ENCODE measurements around the gene ZNF320. TPM values are rescaled to one million over a fixed set of nuclear protein-coding genes. Genes with fewer than 3 reads are reported as not detected.
A peak's percentile ranks its signal among the peaks of the same experiment; 100 is the strongest.

The ZNF320 gene
- total RNA-seq, 2 experiments from 2014 or later = 8.0 to 16.1 TPM

DNA sequence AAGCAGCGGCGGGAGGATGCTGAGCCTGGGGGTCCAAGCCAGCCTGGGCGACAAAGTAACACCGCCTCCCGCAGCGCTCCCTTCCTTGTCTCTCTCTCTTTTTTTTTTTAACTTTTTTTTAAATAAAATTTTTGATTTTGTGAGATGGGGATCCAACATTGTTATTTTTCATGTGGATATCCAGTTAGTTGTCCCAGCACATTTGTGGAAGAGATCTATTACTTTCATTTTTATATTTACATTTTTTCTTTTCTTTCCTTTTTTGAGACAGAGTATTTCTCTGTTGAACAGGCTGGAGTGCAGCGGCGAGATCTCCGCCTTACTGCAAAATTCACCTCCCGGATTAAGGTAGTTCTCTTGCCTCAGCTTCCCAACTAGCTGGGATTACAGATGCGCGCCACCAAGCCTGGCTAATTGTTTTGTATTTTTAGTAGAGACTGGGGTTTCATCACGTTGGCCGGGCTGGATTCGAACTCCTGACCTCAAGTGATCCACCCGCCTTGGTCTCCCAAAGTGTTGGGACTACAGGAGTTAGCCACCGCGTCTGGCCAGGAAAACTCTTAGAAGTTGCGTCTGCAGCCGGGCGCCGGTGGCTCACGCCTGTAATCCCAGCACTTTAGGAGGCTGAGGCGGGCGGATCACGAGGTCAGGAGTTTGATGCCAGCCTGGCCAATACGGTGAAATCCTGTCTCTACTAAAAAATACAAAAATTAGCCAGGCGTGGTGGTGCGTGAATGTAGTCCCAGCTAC is 45.9 kb upstream of the ZNF320 start:
- POLR2A ChIA-PET = interaction anchor here (0.6 kb wide), 2 partner anchors 45 to 733 kb away, joined by 3 read pairs; no protein-coding TSS in a partner anchor
- Histone ChIP-seq H2AFZ (ENCODE audit: low read length) (peak overlapping the region; percentile 97; the same call in 1 of the 2 replicates), H3K4me1 (ENCODE audit: insufficient read depth, low read length, poor library complexity, severe bottlenecking) (peaks cover 8% of the 10 kb centered on the region)

GRCh38 chr19:52942386-52943133 is 45.1 kb upstream of the ZNF320 start:
- peak; percentile 90 for DNase-seq (ENCODE audit: low spot score)
- H3K4me3 ChIP-seq (ENCODE audit: low read depth, low read length, poor library complexity, severe bottlenecking) = peak overlapping the region; percentile 97
- BruUV-seq (replicated peaks) = no TSS peak
- H3K27ac ChIP-seq (ENCODE audit: low read depth, low read length, poor library complexity, severe bottlenecking) = peak overlapping the region; percentile 50
- POLR2A ChIA-PET = interaction anchor here (0.6 kb wide), 1 partner anchor 45 kb away, joined by 3 read pairs; no protein-coding TSS in a partner anchor
- H3K4me2 ChIP-seq (ENCODE audit: low read length) = peak overlapping the region; percentile 99
- CTCF ChIA-PET (ENCODE audit: unreplicated experiment) = no interaction called here
- no peaks in the 10 kb centered on the region for H4K20me1 ChIP-seq (ENCODE audit: insufficient read depth, low read length)
- peaks cover 8% of the 10 kb centered on the region for H3K4me1 ChIP-seq (ENCODE audit: insufficient read depth, low read length, poor library complexity, severe bottlenecking)
- TF ChIP-seq CTCF (conservative IDR thresholded peaks at IDR 0.05; ENCODE audit: low read length) = no peak
- no peak for TF ChIP-seq EZH2phosphoT487 (IDR thresholded peaks at IDR 0.05; ENCODE audit: borderline replicate concordance, low read depth, low read length)
- H3K9me3 ChIP-seq (ENCODE audit: low read length) = no peaks in the 10 kb centered on the region
- peaks cover 24% of the 10 kb centered on the region; the same call in 1 of the 2 replicates for H3K79me2 ChIP-seq (ENCODE audit: insufficient read depth, low read depth, low read length)
- H2AFZ ChIP-seq (ENCODE audit: low read length) = peak overlapping the region; percentile 97
- no peaks in the 10 kb centered on the region for H3K9me2 ChIP-seq (ENCODE audit: insufficient read depth, low read length)
- H3K36me3 ChIP-seq (ENCODE audit: insufficient read depth, low read length) = no peaks in the 10 kb centered on the region; the same call in 1 of the 2 replicates
- intact Hi-C loops (cut with micrococcal nuclease; ENCODE audit: unreplicated experiment) = loop anchor here (1.0 kb wide), 1 partner anchor 20 kb away; the partner anchor contains the start of gene ZNF816

More for the DNA sequence above, 45.9 kb upstream of the ZNF320 start:
- TF ChIP-seq CTCF (conservative IDR thresholded peaks at IDR 0.05; ENCODE audit: low read length) = no peak
- no peak for TF ChIP-seq EZH2phosphoT487 (IDR thresholded peaks at IDR 0.05; ENCODE audit: borderline replicate concordance, low read depth, low read length)
- Histone ChIP-seq H3K36me3 (ENCODE audit: insufficient read depth, low read length) (peaks cover 4% of the 10 kb centered on the region), H3K79me2 (ENCODE audit: insufficient read depth, low read depth, low read length) (peaks cover 24% of the 10 kb centered on the region; the same call in 1 of the 2 replicates), H3K27ac (ENCODE audit: low read depth, low read length, poor library complexity, severe bottlenecking) (no peak overlapping the region), H3K9me3 (ENCODE audit: low read length) (no peaks in the 10 kb centered on the region), H3K4me2 (ENCODE audit: low read length) (peak overlapping the region; percentile 98), H4K20me1 (ENCODE audit: insufficient read depth, low read length) (no peaks in the 10 kb centered on the region), H3K4me3 (ENCODE audit: low read depth, low read length, poor library complexity, severe bottlenecking) (peak overlapping the region; percentile 97), H3K9me2 (ENCODE audit: insufficient read depth, low read length) (no peaks in the 10 kb centered on the region)
- no peak for DNase-seq (ENCODE audit: low spot score)
- intact Hi-C loops (cut with micrococcal nuclease; ENCODE audit: unreplicated experiment) = no loop called here
- CTCF ChIA-PET (ENCODE audit: unreplicated experiment) = no interaction called here
- no TSS peak for BruUV-seq (replicated peaks)

Data from OCI-LY7 (cell line).